DMS 273 treated with DMSO at 0.1 percent for 48 hours (cell line): ENCODE data around the gene PADI3.

Source experiments
- DNase-seq: peaks from one replicate; lab custom pipeline; 2025; lab: John Stamatoyannopoulos, UW

PADI3 gene

GRCh38 chr1:17274186-17275170 lies 25.6 kb downstream of the PADI3 start:
- no peak for DNase-seq

- DNase-seq, result peak; percentile 14
Observed at GRCh38 chr1:17276568-17276967, 27.7 kb downstream of the PADI3 start.

GRCh38 chr1:17277511-17278159 lies 28.7 kb downstream of the PADI3 start:
- no peak for DNase-seq

- DNase-seq, result no peak
Observed at GRCh38 chr1:17278996-17279830, 30.3 kb downstream of the PADI3 start.

GRCh38 chr1:17280436-17280835 lies 31.5 kb downstream of the PADI3 start:
- no peak for DNase-seq

GRCh38 chr1:17280894-17281293 lies 32.0 kb downstream of the PADI3 start:
- no peak for DNase-seq

- DNase-seq, result no peak
Observed at GRCh38 chr1:17281775-17282181, 32.9 kb downstream of the PADI3 start.

- DNase-seq, result no peak
Observed at GRCh38 chr1:17282836-17283235, 33.9 kb downstream of the PADI3 start.

GRCh38 chr1:17286646-17287045 lies 37.7 kb downstream of the PADI3 start:
- DNase-seq, result no peak

GRCh38 chr1:17287130-17287776 lies 38.4 kb downstream of the PADI3 start:
- DNase-seq, result no peak

GRCh38 chr1:17289721-17290120 lies 40.8 kb downstream of the PADI3 start:
- DNase-seq, result no peak

GRCh38 chr1:17290553-17290952 lies 41.7 kb downstream of the PADI3 start:
- DNase-seq, result no peak

- DNase-seq, result no peak
Observed at GRCh38 chr1:17292299-17293160, 43.6 kb downstream of the PADI3 start.

GRCh38 chr1:17293681-17294425 lies 45.0 kb downstream of the PADI3 start:
- no peak for DNase-seq

- DNase-seq, result no peak
Observed at GRCh38 chr1:17295292-17295691, 46.4 kb downstream of the PADI3 start.

- no peak for DNase-seq
Observed at GRCh38 chr1:17296086-17296485, 47.2 kb downstream of the PADI3 start.

GRCh38 chr1:17297991-17298390 lies 49.1 kb downstream of the PADI3 start:
- no peak for DNase-seq

- DNase-seq, result peak; percentile 11
Observed at GRCh38 chr1:17301767-17302166, 52.9 kb downstream of the PADI3 start.

- DNase-seq, result no peak
Observed at GRCh38 chr1:17304151-17304825, 55.4 kb downstream of the PADI3 start.

GRCh38 chr1:17304826-17305175 lies 55.9 kb downstream of the PADI3 start:
- DNase-seq, result no peak
